Thoracic aorta (tissue), 2 donors: Measurements from ENCODE around the gene ADAMTS17. TPM values are rescaled to one million over a fixed set of nuclear protein-coding genes. Genes with fewer than 3 reads are reported as not detected.

Experiments
- ATAC-seq: fragments of 150-250 bp; one replicate; pipeline ENCODE4 v1.8.0; 2017; ENCODE audit warnings: low read depth; ENCODE audit not compliant: insufficient number of reproducible peaks, low FRiP score
- DNase-seq: peaks from one replicate; pipeline ENCODE4 v3.0.0-alpha.2; 2020; ENCODE audit warnings: low spot score
- H3K27ac ChIP-seq, 2 donors: fragments of 200-600 bp; sonication (generic); 1 replicate in 1 of 2; 2 replicates in 1 of 2; pipeline ENCODE4 v1.5.1; 2016; ENCODE audit warnings: mild to moderate bottlenecking in 2 of 2, moderate library complexity in 2 of 2
- H3K27me3 ChIP-seq: fragments of 200-600 bp; sonication (generic); replicated peaks from 2 replicates; pipeline ENCODE4 v1.6.0; 2016; ENCODE audit warnings: mild to moderate bottlenecking; ENCODE audit not compliant: insufficient read depth
- H3K36me3 ChIP-seq: fragments of 200-600 bp; sonication (generic); one replicate; pipeline ENCODE4 v1.5.1; 2016
- H3K4me1 ChIP-seq, 2 donors: fragments of 200-600 bp; sonication (generic); 1 replicate in 1 of 2; 2 replicates in 1 of 2; pipeline versions ENCODE4 v1.5.1 to v1.6.0; 2016; ENCODE audit warnings: low read depth in 2 of 2, mild to moderate bottlenecking in 1 of 2; ENCODE audit not compliant: control insufficient read depth in 1 of 2
- H3K4me3 ChIP-seq: fragments of 200-600 bp; sonication (generic); 2 replicates; pipeline ENCODE4 v1.5.1; 2016; ENCODE audit warnings: mild to moderate bottlenecking
- H3K9me3 ChIP-seq: fragments of 200-600 bp; sonication (generic); 2 replicates; pipeline ENCODE4 v1.5.1; 2016
- CTCF ChIP-seq: fragments of 200-600 bp; sonication (generic); IDR thresholded peaks from one replicate; pipeline ENCODE4 v1.5.1; 2019; ENCODE audit warnings: antibody characterized with exemption
- total RNA-seq, 2 donors: library from RNA; depleted of rRNA; stranded (reverse); fragments of >200 nt; gene quantifications; one replicate each; pipeline versions ENCODE4 v1.1.0 to v1.2.3, GENCODE V29; 2016

ADAMTS17 gene
- total RNA-seq, 2 donors from 2014 or later = 2.8 to 8.1 TPM

GRCh38 chr15:100061944-100062343 lies 279.8 kb downstream of the ADAMTS17 start:
- no peaks in the 10 kb centered on the region for H3K36me3 ChIP-seq
- H3K4me3 ChIP-seq = no peak overlapping the region
- no peak for ATAC-seq
- TF ChIP-seq CTCF = no peak
- no peaks in the 10 kb centered on the region for H3K27me3 ChIP-seq
- no peak for DNase-seq
- H3K4me1 ChIP-seq = peaks cover 4 to 27% of the 10 kb centered on the region in 2 donors
- H3K9me3 ChIP-seq = no peaks in the 10 kb centered on the region
- no peak overlapping the region for H3K27ac ChIP-seq

GRCh38 chr15:100060276-100060926 lies 281.4 kb downstream of the ADAMTS17 start:
- DNase-seq (peak; percentile 33), ATAC-seq (peak; percentile 31)
- H3K27ac ChIP-seq = peak overlapping the region in 1 of 2 donors; percentile 48
- TF ChIP-seq CTCF = no peak
- H3K4me3 ChIP-seq = no peak overlapping the region
- no peaks in the 10 kb centered on the region for H3K27me3 ChIP-seq
- no peaks in the 10 kb centered on the region for H3K36me3 ChIP-seq
- H3K9me3 ChIP-seq = no peaks in the 10 kb centered on the region
- peaks cover 4 to 33% of the 10 kb centered on the region in 2 donors for H3K4me1 ChIP-seq

GRCh38 chr15:100059521-100059920 lies 282.3 kb downstream of the ADAMTS17 start:
- Histone ChIP-seq H3K27ac (no peak overlapping the region), H3K27me3 (no peaks in the 10 kb centered on the region), H3K4me1 (peaks cover 4 to 39% of the 10 kb centered on the region in 2 donors), H3K36me3 (no peaks in the 10 kb centered on the region), H3K9me3 (no peaks in the 10 kb centered on the region), H3K4me3 (no peak overlapping the region)
- ATAC-seq (no peak), DNase-seq (no peak)
- TF ChIP-seq CTCF = no peak

GRCh38 chr15:100059094-100059493 lies 282.7 kb downstream of the ADAMTS17 start:
- Histone ChIP-seq H3K4me1 (peaks cover 4 to 39% of the 10 kb centered on the region in 2 donors), H3K36me3 (no peaks in the 10 kb centered on the region), H3K27me3 (no peaks in the 10 kb centered on the region), H3K4me3 (no peak overlapping the region), H3K9me3 (no peaks in the 10 kb centered on the region), H3K27ac (no peak overlapping the region)
- TF ChIP-seq CTCF = no peak
- no peak for DNase-seq
- no peak for ATAC-seq

GRCh38 chr15:100058458-100058857 lies 283.3 kb downstream of the ADAMTS17 start:
- DNase-seq (no peak), ATAC-seq (no peak)

More at GRCh38 chr15:100058458-100058857, 283.3 kb downstream of the ADAMTS17 start:
- Histone ChIP-seq H3K9me3 (no peaks in the 10 kb centered on the region), H3K4me3 (no peak overlapping the region), H3K27ac (no peak overlapping the region), H3K27me3 (no peaks in the 10 kb centered on the region), H3K4me1 (peaks cover 4 to 39% of the 10 kb centered on the region in 2 donors), H3K36me3 (no peaks in the 10 kb centered on the region)
- no peak for TF ChIP-seq CTCF
